K562 (cell line): ENCODE results near the gene MS4A4E. TPM values are rescaled to one million over a fixed set of nuclear protein-coding genes. Genes with fewer than 3 reads are reported as not detected.

Experiments used
- ATAC-seq: fragments of 200-7000 bp; cut with Tn5 transposase; 3 replicates; pipeline ENCODE4 v1.9.1; 2020; ENCODE audit warnings: moderate library complexity
- BruUV-seq: library from RNA; stranded (reverse); fragments of 400-500 nt; replicated peaks from 2 replicates; lab custom pipeline; 2021; lab: Mats Ljungman, UMichigan
- CTCF ChIA-PET: fragments of 300-600 bp; formaldehyde crosslinking; extraction: SDS; loops from one replicate; lab custom pipeline; 2021; ENCODE audit warnings: low intra/inter-chr PET ratio; lab: Yijun Ruan, JAX
- POLR2A ChIA-PET: fragments of 300-600, 350-650 bp; sonication (Branson Sonifier 250); formaldehyde crosslinking; extraction: SDS; loops from one replicate; lab custom pipeline; 2021; ENCODE audit warnings: antibody characterized with exemption, inconsistent platforms; lab: Yijun Ruan, JAX
- DNase-seq, 4 experiments: peaks; one replicate each; pipeline versions ENCODE4 v3.0.0 to v3.0.0-alpha.2; 2011 to 2018; ENCODE audit warnings: low spot score in 3 of 4, mixed read lengths in 3 of 4; ENCODE audit errors: extremely low read depth in 1 of 4
- FAIRE-seq: peaks from 2 replicates; lab custom pipeline; 2011; peaks lifted over from hg19 to GRCh38; lab: Jason Lieb, UNC
- H2AFZ ChIP-seq: 2 replicates; pipeline ENCODE4 v1.6.0; 2011; ENCODE audit warnings: low read depth, low read length, control low read depth, inconsistent platforms
- H3K27ac ChIP-seq: fragments of 200-600 bp; 3 replicates; pipeline ENCODE4 v1.8.0; 2011; ENCODE audit warnings: low read depth, mild to moderate bottlenecking, control low read depth, inconsistent platforms, low read length, moderate library complexity, mixed read lengths; ENCODE audit errors: extremely low read depth
- H3K27me3 ChIP-seq, 2 experiments: fragments of 300-600 bp in 1 of 2; 2 replicates in 1 of 2; 3 replicates in 1 of 2; pipeline versions ENCODE4 v1.6.0 to v1.8.0; 2011; ENCODE audit warnings: inconsistent platforms in 2 of 2, low read length in 2 of 2, mild to moderate bottlenecking in 1 of 2, mixed read lengths in 1 of 2, moderate library complexity in 1 of 2; ENCODE audit not compliant: control insufficient read depth in 2 of 2, insufficient read depth in 2 of 2
- H3K36me3 ChIP-seq: fragments of 300-600 bp; 3 replicates; pipeline ENCODE4 v1.8.0; 2011; ENCODE audit warnings: mild to moderate bottlenecking, low read length, inconsistent platforms; ENCODE audit not compliant: control insufficient read depth, insufficient read depth
- H3K4me1 ChIP-seq, 2 experiments: fragments of 200-600 bp in 1 of 2; replicated peaks in 1 of 2; 2 replicates in 1 of 2; 3 replicates in 1 of 2; pipeline versions ENCODE4 v1.5.1 to v1.8.0; 2011; ENCODE audit warnings: inconsistent platforms in 2 of 2, low read length in 2 of 2, mild to moderate bottlenecking in 1 of 2, mixed read lengths in 1 of 2, moderate library complexity in 1 of 2; ENCODE audit not compliant: control insufficient read depth in 2 of 2, insufficient read depth in 2 of 2
- H3K4me2 ChIP-seq: 2 replicates; pipeline ENCODE4 v1.6.1; 2011; ENCODE audit warnings: low read length, control low read depth, inconsistent platforms, mixed read lengths; ENCODE audit not compliant: insufficient read depth
- H3K4me3 ChIP-seq: fragments of 200-600 bp; sonication (generic), shearing (Covaris generic); 2 replicates; pipeline ENCODE4 v1.5.1; 2016; ENCODE audit warnings: control low read depth, inconsistent platforms
- H3K79me2 ChIP-seq: fragments of 200-600 bp; 3 replicates; pipeline ENCODE4 v1.8.0; 2011; ENCODE audit warnings: low read length, inconsistent platforms; ENCODE audit not compliant: control insufficient read depth, insufficient read depth
- H3K9ac ChIP-seq, 2 experiments: 2 replicates each; pipeline versions ENCODE4 v1.6.0 to v1.6.1; 2011; ENCODE audit warnings: low read depth in 2 of 2, low read length in 2 of 2, control low read depth in 1 of 2, inconsistent platforms in 1 of 2, mild to moderate bottlenecking in 1 of 2, mixed read lengths in 1 of 2; ENCODE audit not compliant: insufficient read depth in 1 of 2
- H3K9me1 ChIP-seq: one replicate; pipeline ENCODE4 v1.6.0; 2011; ENCODE audit warnings: inconsistent platforms, mild to moderate bottlenecking, low read length, moderate library complexity; ENCODE audit not compliant: control insufficient read depth, insufficient read depth
- H3K9me3 ChIP-seq: replicated peaks from 2 replicates; pipeline ENCODE4 v1.5.1; 2011; ENCODE audit warnings: low read depth, low read length, inconsistent platforms; ENCODE audit not compliant: control insufficient read depth, insufficient read depth
- H4K20me1 ChIP-seq: replicated peaks from 2 replicates; pipeline ENCODE4 v1.6.1; 2011; ENCODE audit warnings: low read length, inconsistent platforms, mixed read lengths; ENCODE audit not compliant: control insufficient read depth, insufficient read depth
- ATF7 ChIP-seq: fragments of 450-650 bp; IDR thresholded peaks from 2 replicates; pipeline ENCODE4 v1.7.1; 2014; ENCODE audit warnings: mild to moderate bottlenecking, moderate library complexity
- BRD9 ChIP-seq: fragments of 450-650 bp; IDR thresholded peaks from 2 replicates; pipeline ENCODE4 v1.6.1; 2018; ENCODE audit warnings: low read depth; ENCODE audit not compliant: partially characterized antibody
- CBX1 ChIP-seq: sonication (generic); IDR thresholded peaks from 2 replicates; pipeline ENCODE4 v1.6.1; 2016; ENCODE audit warnings: antibody characterized with exemption, low read depth, mild to moderate bottlenecking
- CEBPB ChIP-seq: fragments of 450-650 bp; IDR thresholded peaks from 2 replicates; pipeline ENCODE4 v1.6.1; 2016; ENCODE audit warnings: missing genetic modification characterization, missing compliant biosample characterization
- CTCF ChIP-seq, 3 experiments: IDR thresholded peaks in 2 of 3; conservative IDR thresholded peaks in 1 of 3; 2 replicates each; pipeline ENCODE4 v1.5.1; 2011 to 2012; ENCODE audit warnings: low read length in 3 of 3, mild to moderate bottlenecking in 3 of 3, control low read depth in 2 of 3, improper control_type of control experiment in 1 of 3, inconsistent platforms in 1 of 3, low read depth in 1 of 3, mixed read lengths in 1 of 3, moderate library complexity in 1 of 3; ENCODE audit not compliant: insufficient read depth in 2 of 3
- GTF2E2 ChIP-seq: fragments of 200-800 bp; sonication (Bioruptor generic); IDR thresholded peaks from 2 replicates; pipeline ENCODE4 v1.6.1; 2016; ENCODE audit warnings: missing genetic modification characterization, missing compliant biosample characterization
- LARP7 ChIP-seq: fragments of 450-650 bp; IDR thresholded peaks from 2 replicates; pipeline ENCODE4 v1.6.1; 2016
- PTTG1 ChIP-seq: fragments of 450-650 bp; IDR thresholded peaks from 2 replicates; pipeline ENCODE4 v1.6.1; 2016; ENCODE audit warnings: low read depth, mild to moderate bottlenecking, missing genetic modification characterization, missing compliant biosample characterization
- ZBTB33 ChIP-seq: sonication (generic); formaldehyde crosslinking; IDR thresholded peaks from 2 replicates; pipeline ENCODE4 v1.8.1; 2023; ENCODE audit warnings: mild to moderate bottlenecking, missing genetic modification reagents
- ZC3H8 ChIP-seq: fragments of 450-650 bp; IDR thresholded peaks from 2 replicates; pipeline ENCODE4 v1.6.1; 2017
- WGBS: fragments of 100-300 bp; shearing (Covaris generic); methylation state at CpG from one replicate; pipeline ENCODE4 v1.1.6; 2016; ENCODE audit warnings: low coverage, mixed read lengths; ENCODE audit not compliant: insufficient coverage; ENCODE audit errors: missing lambda C conversion rate; 5-methylcytosine and 5-hydroxymethylcytosine counted together
- in situ Hi-C: fragments of 300-500 bp; cut with MboI; formaldehyde crosslinking; loops from 4 replicates; pipeline ENCODE4 v1.15.0; 2018; ENCODE audit warnings: inconsistent platforms, mixed read lengths
- intact Hi-C: fragments of 100-400 bp; cut with micrococcal nuclease; formaldehyde crosslinking; loops from 2 replicates; pipeline ENCODE4 v1.14.2; 2022
- polyA plus RNA-seq, 8 experiments: library from polyadenylated mRNA; depleted of rRNA in 4 of 8; stranded (reverse) in 5 of 8; unstranded in 3 of 8; fragments of >200 nt; fragmentation: Nextera tagmentation in 2 of 8; fragmentation: Illumina TruSeq in 1 of 8; extraction: Ambion mirVana in 2 of 8; extraction: Trizol in 1 of 8; gene quantifications; 2 replicates each; pipeline versions ENCODE4 v1.2.1 to v1.2.3, GENCODE V29; 2011 to 2014; ENCODE audit warnings: inconsistent platforms in 1 of 8, missing spikeins in 1 of 8
- total RNA-seq, 7 experiments: library from RNA; depleted of rRNA in 6 of 7; stranded (reverse); fragments of >200 nt in 6 of 7; fragmentation: Illumina TruSeq in 2 of 7; extraction: Trizol in 2 of 7; gene quantifications; 2 replicates each; pipeline versions ENCODE4 v1.2.1 to v1.2.3, GENCODE V29; 2011 to 2021; ENCODE audit warnings: low replicate concordance in 1 of 7
- TF ChIP-seq, protein P1 (sequence below): fragments of 450-650 bp; IDR thresholded peaks from 2 replicates; pipeline ENCODE4 v1.6.1; 2016; ENCODE audit warnings: mild to moderate bottlenecking

The MS4A4E gene
- total and polyA plus RNA-seq, 9 of the 15 experiments (the other 6 are each of a cell fraction or from before 2014, with no cell fraction given), result 0.11 to 0.81 (median 0.36) TPM; not detected in 2

DNA sequence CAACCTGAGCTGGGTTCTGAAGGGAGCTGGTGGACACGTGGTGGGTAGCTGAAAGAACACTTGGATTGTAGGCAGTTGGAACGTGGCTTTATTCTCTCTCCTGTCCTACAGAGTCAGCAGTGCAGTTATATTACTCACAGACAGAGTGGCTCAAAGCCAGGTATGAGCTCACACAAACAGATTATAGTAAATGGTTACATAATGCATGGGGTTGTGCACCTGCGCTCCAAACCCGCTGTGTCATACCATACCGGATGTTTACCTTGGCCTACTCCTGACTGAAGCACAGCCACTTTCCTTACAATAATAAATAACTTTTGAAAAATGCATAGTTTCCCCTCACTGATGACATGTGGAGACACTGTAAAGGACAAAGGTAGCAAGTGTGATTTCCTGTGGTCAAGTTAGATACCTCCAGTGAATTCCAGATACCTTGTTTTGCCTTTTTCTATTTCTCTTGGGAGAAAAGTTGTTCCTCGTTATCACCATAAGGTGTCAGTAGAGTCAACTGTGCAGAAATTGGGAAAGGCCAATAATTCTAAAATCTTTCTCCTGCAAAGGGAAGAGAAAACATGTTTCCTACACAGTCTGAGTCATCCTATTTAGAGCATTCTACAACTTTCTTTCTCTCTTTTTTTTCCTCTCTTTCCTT lies 73.5 kb downstream of the MS4A4E start:
- 64% methylated on average over 6 of the region's 6 CpGs for WGBS
- no peaks in the 10 kb centered on the region for H3K9me1 ChIP-seq
- no peak overlapping the region for H3K27ac ChIP-seq
- no peaks in the 10 kb centered on the region for H3K36me3 ChIP-seq
- intact Hi-C loops (no loop called here), in situ Hi-C loops (no loop called here)
- H3K27me3 ChIP-seq, result no peaks in the 10 kb centered on the region
- DNase-seq (peak in 2 of 4 experiments; percentile 30 to 58), ATAC-seq (peak; percentile 51; the same call in 2 of the 3 replicates), FAIRE-seq (no peak)
- no peaks in the 10 kb centered on the region for H3K79me2 ChIP-seq
- ChIA-PET CTCF (interaction anchor here (0.7 kb wide), 2 partner anchors 82 to 827 kb away, joined by 5 to 8 read pairs; no protein-coding TSS in a partner anchor), POLR2A (interaction anchor here (0.6 to 0.9 kb wide), 2 partner anchors 86 to 150 kb away, joined by 3 read pairs; no protein-coding TSS in a partner anchor)
- peaks cover 10% of the 10 kb centered on the region for H3K9me3 ChIP-seq
- no TSS peak for BruUV-seq
- no peak overlapping the region for H2AFZ ChIP-seq
- H3K4me3 ChIP-seq, result no peak overlapping the region
- no peak overlapping the region for H3K9ac ChIP-seq
- H3K4me1 ChIP-seq, result no peaks in the 10 kb centered on the region; a peak in 1 of 5 replicates
- H3K4me2 ChIP-seq, result no peak overlapping the region
- no peaks in the 10 kb centered on the region for H4K20me1 ChIP-seq
- TF ChIP-seq CBX1, result peak; percentile 91; the same call in 1 of the 2 replicates
- TF ChIP-seq CEBPB, result peak; percentile 72
- TF ChIP-seq PTTG1 (tag), result no peak
- no peak for TF ChIP-seq BRD9
- TF ChIP-seq, protein P1, sequence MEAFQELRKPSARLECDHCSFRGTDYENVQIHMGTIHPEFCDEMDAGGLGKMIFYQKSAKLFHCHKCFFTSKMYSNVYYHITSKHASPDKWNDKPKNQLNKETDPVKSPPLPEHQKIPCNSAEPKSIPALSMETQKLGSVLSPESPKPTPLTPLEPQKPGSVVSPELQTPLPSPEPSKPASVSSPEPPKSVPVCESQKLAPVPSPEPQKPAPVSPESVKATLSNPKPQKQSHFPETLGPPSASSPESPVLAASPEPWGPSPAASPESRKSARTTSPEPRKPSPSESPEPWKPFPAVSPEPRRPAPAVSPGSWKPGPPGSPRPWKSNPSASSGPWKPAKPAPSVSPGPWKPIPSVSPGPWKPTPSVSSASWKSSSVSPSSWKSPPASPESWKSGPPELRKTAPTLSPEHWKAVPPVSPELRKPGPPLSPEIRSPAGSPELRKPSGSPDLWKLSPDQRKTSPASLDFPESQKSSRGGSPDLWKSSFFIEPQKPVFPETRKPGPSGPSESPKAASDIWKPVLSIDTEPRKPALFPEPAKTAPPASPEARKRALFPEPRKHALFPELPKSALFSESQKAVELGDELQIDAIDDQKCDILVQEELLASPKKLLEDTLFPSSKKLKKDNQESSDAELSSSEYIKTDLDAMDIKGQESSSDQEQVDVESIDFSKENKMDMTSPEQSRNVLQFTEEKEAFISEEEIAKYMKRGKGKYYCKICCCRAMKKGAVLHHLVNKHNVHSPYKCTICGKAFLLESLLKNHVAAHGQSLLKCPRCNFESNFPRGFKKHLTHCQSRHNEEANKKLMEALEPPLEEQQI, result peak; percentile 25; the same call in 1 of the 2 replicates
- TF ChIP-seq LARP7, result no peak
- no peak for TF ChIP-seq GTF2E2 (tag)
- TF ChIP-seq ZC3H8, result no peak
- peak; percentile 53 for TF ChIP-seq ATF7
- peak; percentile 37 to 53 (median 44); a peak in 5 of 6 replicates for TF ChIP-seq CTCF (IDR thresholded peaks at IDR 0.05 in 2 of 3, conservative IDR thresholded peaks at IDR 0.05 in 1 of 3; ENCODE audit: insufficient read depth in 2 of 3, low read depth in 1 of 3, low read length in 3 of 3)
- no peak for TF ChIP-seq ZBTB33 (CRISPR knock-in tag)
